ENCODE measurements around the gene KIF5C.

KIF5C gene

GRCh38 chr2:148900350-148900837 is 25.4 kb downstream of the KIF5C start:
- WGBS, 2 donors (ENCODE audit: extremely low coverage in 2 of 2, insufficient read length in 2 of 2, insufficient replicate concordance in 1 of 2): no CpG with 5 or more reads among the region's 2 CpGs
- no peaks in the 10 kb centered on the region for H3K27me3 ChIP-seq (ENCODE audit: control insufficient read depth in 3 of 3, insufficient read depth in 3 of 3, low read depth in 1 of 3, low read length in 3 of 3)

GRCh38 chr2:148901142-148901541 is 26.1 kb downstream of the KIF5C start:
- no peak overlapping the region for H4K91ac ChIP-seq (ENCODE audit: low read depth, low read length, poor library complexity)
- H3K27ac ChIP-seq (replicated peaks; ENCODE audit: low read length): no peak overlapping the region
- H2BK5ac ChIP-seq (ENCODE audit: low read length): no peak overlapping the region
- H2BK12ac ChIP-seq (ENCODE audit: low read length): no peak overlapping the region
- H3K18ac ChIP-seq (ENCODE audit: low read length): no peak overlapping the region
- H2BK120ac ChIP-seq (ENCODE audit: low read depth, low read length): no peak overlapping the region
- H3K4me2 ChIP-seq (ENCODE audit: insufficient read depth, low read length, poor library complexity, severe bottlenecking): no peak overlapping the region
- no CpG with 5 or more reads among the region's 1 CpG for whole genome bisulfite sequencing, 2 donors (ENCODE audit: extremely low coverage in 2 of 2, insufficient read length in 2 of 2, insufficient replicate concordance in 1 of 2)
- H2AFZ ChIP-seq (ENCODE audit: low read length): no peak overlapping the region
- no peak overlapping the region for H3K14ac ChIP-seq (ENCODE audit: low read length)
- DNase-seq (ENCODE audit: low spot score): no peak
- H4K8ac ChIP-seq (ENCODE audit: low read depth, low read length): no peak overlapping the region
- no peak overlapping the region for H3K23ac ChIP-seq (ENCODE audit: low read depth, low read length, poor library complexity)
- H3K4ac ChIP-seq (ENCODE audit: low read length): no peak overlapping the region
- H3K4me3 ChIP-seq (ENCODE audit: low read length in 2 of 2): no peak overlapping the region
- peaks cover 3% of the 10 kb centered on the region for H3K79me1 ChIP-seq (ENCODE audit: low read depth, low read length)
- peaks cover 0 to 5% of the 10 kb centered on the region in 2 donors for H3K36me3 ChIP-seq (replicated peaks in 1 of 2; ENCODE audit: control insufficient read depth in 2 of 2, insufficient read depth in 2 of 2, low read length in 2 of 2)
- H2AK5ac ChIP-seq (ENCODE audit: low read depth, low read length): no peak overlapping the region
- no peak overlapping the region for H2BK15ac ChIP-seq (ENCODE audit: low read length)
- no peaks in the 10 kb centered on the region for H3K27me3 ChIP-seq (ENCODE audit: control insufficient read depth in 3 of 3, insufficient read depth in 3 of 3, low read depth in 1 of 3, low read length in 3 of 3)
- no peak overlapping the region for H3K9ac ChIP-seq (ENCODE audit: low read depth, low read length, poor library complexity)
- H3K4me1 ChIP-seq (ENCODE audit: control insufficient read depth in 2 of 2, insufficient read depth in 1 of 2, low read depth in 1 of 2, low read length in 2 of 2): peaks cover 16 to 25% of the 10 kb centered on the region in 2 donors
- peaks cover 2 to 3% of the 10 kb centered on the region in 2 donors for H3K9me3 ChIP-seq (replicated peaks in 1 of 2; ENCODE audit: control insufficient read depth in 2 of 2, insufficient read depth in 1 of 2, low read depth in 1 of 2, low read length in 2 of 2)

More at GRCh38 chr2:148900350-148900837, 25.4 kb downstream of the KIF5C start:
- Histone ChIP-seq H3K4me3 (ENCODE audit: low read length in 2 of 2) (no peak overlapping the region), H2BK120ac (ENCODE audit: low read depth, low read length) (no peak overlapping the region), H3K9me3 (replicated peaks in 1 of 2; ENCODE audit: control insufficient read depth in 2 of 2, insufficient read depth in 1 of 2, low read depth in 1 of 2, low read length in 2 of 2) (peaks cover 0 to under 1% of the 10 kb centered on the region in 2 donors), H3K4me2 (ENCODE audit: insufficient read depth, low read length, poor library complexity, severe bottlenecking) (no peak overlapping the region), H3K79me1 (ENCODE audit: low read depth, low read length) (peaks cover 3% of the 10 kb centered on the region), H4K91ac (ENCODE audit: low read depth, low read length, poor library complexity) (no peak overlapping the region), H2BK15ac (ENCODE audit: low read length) (no peak overlapping the region), H3K23ac (ENCODE audit: low read depth, low read length, poor library complexity) (no peak overlapping the region), H2BK12ac (ENCODE audit: low read length) (no peak overlapping the region), H3K4me1 (ENCODE audit: control insufficient read depth in 2 of 2, insufficient read depth in 1 of 2, low read depth in 1 of 2, low read length in 2 of 2) (peaks cover 23 to 31% of the 10 kb centered on the region in 2 donors), H2BK5ac (ENCODE audit: low read length) (no peak overlapping the region), H3K9ac (ENCODE audit: low read depth, low read length, poor library complexity) (no peak overlapping the region), H3K4ac (ENCODE audit: low read length) (no peak overlapping the region), H2AFZ (ENCODE audit: low read length) (no peak overlapping the region), H3K14ac (ENCODE audit: low read length) (no peak overlapping the region), H4K8ac (ENCODE audit: low read depth, low read length) (no peak overlapping the region), H3K36me3 (replicated peaks in 1 of 2; ENCODE audit: control insufficient read depth in 2 of 2, insufficient read depth in 2 of 2, low read length in 2 of 2) (peaks cover 0 to 5% of the 10 kb centered on the region in 2 donors), H3K27ac (replicated peaks; ENCODE audit: low read length) (no peak overlapping the region), H3K18ac (ENCODE audit: low read length) (no peak overlapping the region), H2AK5ac (ENCODE audit: low read depth, low read length) (no peak overlapping the region)
- DNase-seq (ENCODE audit: low spot score): no peak

GRCh38 chr2:148902798-148903197 is 27.8 kb downstream of the KIF5C start:
- no peak for DNase-seq (ENCODE audit: low spot score)
- no peak overlapping the region for H3K27ac ChIP-seq (replicated peaks; ENCODE audit: low read length)
- H2BK12ac ChIP-seq (ENCODE audit: low read length): no peak overlapping the region
- no peak overlapping the region for H3K18ac ChIP-seq (ENCODE audit: low read length)
- no peaks in the 10 kb centered on the region for H3K27me3 ChIP-seq (ENCODE audit: control insufficient read depth in 3 of 3, insufficient read depth in 3 of 3, low read depth in 1 of 3, low read length in 3 of 3)
- peaks cover 6% of the 10 kb centered on the region for H3K79me1 ChIP-seq (ENCODE audit: low read depth, low read length)
- no peak overlapping the region for H2AK5ac ChIP-seq (ENCODE audit: low read depth, low read length)
- H3K4me3 ChIP-seq (ENCODE audit: low read length in 2 of 2): no peak overlapping the region
- no peak overlapping the region for H3K14ac ChIP-seq (ENCODE audit: low read length)
- H2BK120ac ChIP-seq (ENCODE audit: low read depth, low read length): no peak overlapping the region
- H3K36me3 ChIP-seq (replicated peaks in 1 of 2; ENCODE audit: control insufficient read depth in 2 of 2, insufficient read depth in 2 of 2, low read length in 2 of 2): peaks cover 2 to 12% of the 10 kb centered on the region in 2 donors
- WGBS, 2 donors (ENCODE audit: extremely low coverage in 2 of 2, insufficient read length in 2 of 2, insufficient replicate concordance in 1 of 2): no CpG with 5 or more reads among the region's 1 CpG
- peaks cover 12 to 20% of the 10 kb centered on the region in 2 donors for H3K4me1 ChIP-seq (ENCODE audit: control insufficient read depth in 2 of 2, insufficient read depth in 1 of 2, low read depth in 1 of 2, low read length in 2 of 2)
- no peak overlapping the region for H3K23ac ChIP-seq (ENCODE audit: low read depth, low read length, poor library complexity)
- peaks cover 4 to 7% of the 10 kb centered on the region in 2 donors for H3K9me3 ChIP-seq (replicated peaks in 1 of 2; ENCODE audit: control insufficient read depth in 2 of 2, insufficient read depth in 1 of 2, low read depth in 1 of 2, low read length in 2 of 2)
- no peak overlapping the region for H2BK15ac ChIP-seq (ENCODE audit: low read length)
- H3K4me2 ChIP-seq (ENCODE audit: insufficient read depth, low read length, poor library complexity, severe bottlenecking): no peak overlapping the region
- no peak overlapping the region for H4K8ac ChIP-seq (ENCODE audit: low read depth, low read length)
- no peak overlapping the region for H4K91ac ChIP-seq (ENCODE audit: low read depth, low read length, poor library complexity)
- no peak overlapping the region for H2BK5ac ChIP-seq (ENCODE audit: low read length)
- H3K9ac ChIP-seq (ENCODE audit: low read depth, low read length, poor library complexity): no peak overlapping the region
- H2AFZ ChIP-seq (ENCODE audit: low read length): no peak overlapping the region
- no peak overlapping the region for H3K4ac ChIP-seq (ENCODE audit: low read length)

GRCh38 chr2:148903294-148903693 is 28.3 kb downstream of the KIF5C start:
- no peak overlapping the region for H3K4me3 ChIP-seq (ENCODE audit: low read length in 2 of 2)
- H3K27ac ChIP-seq (replicated peaks; ENCODE audit: low read length): no peak overlapping the region
- H3K36me3 ChIP-seq (replicated peaks in 1 of 2; ENCODE audit: control insufficient read depth in 2 of 2, insufficient read depth in 2 of 2, low read length in 2 of 2): peaks cover 2 to 13% of the 10 kb centered on the region in 2 donors
- WGBS, 2 donors (ENCODE audit: extremely low coverage in 2 of 2, insufficient read length in 2 of 2, insufficient replicate concordance in 1 of 2): no CpG with 5 or more reads among the region's 6 CpGs
- H2BK12ac ChIP-seq (ENCODE audit: low read length): no peak overlapping the region
- peaks cover 4 to 7% of the 10 kb centered on the region in 2 donors for H3K9me3 ChIP-seq (replicated peaks in 1 of 2; ENCODE audit: control insufficient read depth in 2 of 2, insufficient read depth in 1 of 2, low read depth in 1 of 2, low read length in 2 of 2)
- DNase-seq (ENCODE audit: low spot score): no peak
- no peak overlapping the region for H4K8ac ChIP-seq (ENCODE audit: low read depth, low read length)
- no peak overlapping the region for H2BK120ac ChIP-seq (ENCODE audit: low read depth, low read length)
- peak overlapping the region; percentile 77 for H3K14ac ChIP-seq (ENCODE audit: low read length)
- peak overlapping the region; percentile 22 for H2AK5ac ChIP-seq (ENCODE audit: low read depth, low read length)
- no peak overlapping the region for H4K91ac ChIP-seq (ENCODE audit: low read depth, low read length, poor library complexity)
- H3K4me1 ChIP-seq (ENCODE audit: control insufficient read depth in 2 of 2, insufficient read depth in 1 of 2, low read depth in 1 of 2, low read length in 2 of 2): peaks cover 12 to 17% of the 10 kb centered on the region in 2 donors
- no peak overlapping the region for H3K4ac ChIP-seq (ENCODE audit: low read length)
- no peak overlapping the region for H3K9ac ChIP-seq (ENCODE audit: low read depth, low read length, poor library complexity)
- no peaks in the 10 kb centered on the region for H3K27me3 ChIP-seq (ENCODE audit: control insufficient read depth in 3 of 3, insufficient read depth in 3 of 3, low read depth in 1 of 3, low read length in 3 of 3)
- H2BK15ac ChIP-seq (ENCODE audit: low read length): no peak overlapping the region
- H3K18ac ChIP-seq (ENCODE audit: low read length): no peak overlapping the region
- no peak overlapping the region for H3K4me2 ChIP-seq (ENCODE audit: insufficient read depth, low read length, poor library complexity, severe bottlenecking)
- H2AFZ ChIP-seq (ENCODE audit: low read length): no peak overlapping the region
- H3K23ac ChIP-seq (ENCODE audit: low read depth, low read length, poor library complexity): no peak overlapping the region
- H3K79me1 ChIP-seq (ENCODE audit: low read depth, low read length): peaks cover 6% of the 10 kb centered on the region
- H2BK5ac ChIP-seq (ENCODE audit: low read length): no peak overlapping the region
